Measurements from ENCODE around the gene AGBL5. TPM values are rescaled to one million over a fixed set of nuclear protein-coding genes. Genes with fewer than 3 reads are reported as not detected.

AGBL5 gene
- total RNA-seq, 1 donor: 17.5 TPM

DNA sequence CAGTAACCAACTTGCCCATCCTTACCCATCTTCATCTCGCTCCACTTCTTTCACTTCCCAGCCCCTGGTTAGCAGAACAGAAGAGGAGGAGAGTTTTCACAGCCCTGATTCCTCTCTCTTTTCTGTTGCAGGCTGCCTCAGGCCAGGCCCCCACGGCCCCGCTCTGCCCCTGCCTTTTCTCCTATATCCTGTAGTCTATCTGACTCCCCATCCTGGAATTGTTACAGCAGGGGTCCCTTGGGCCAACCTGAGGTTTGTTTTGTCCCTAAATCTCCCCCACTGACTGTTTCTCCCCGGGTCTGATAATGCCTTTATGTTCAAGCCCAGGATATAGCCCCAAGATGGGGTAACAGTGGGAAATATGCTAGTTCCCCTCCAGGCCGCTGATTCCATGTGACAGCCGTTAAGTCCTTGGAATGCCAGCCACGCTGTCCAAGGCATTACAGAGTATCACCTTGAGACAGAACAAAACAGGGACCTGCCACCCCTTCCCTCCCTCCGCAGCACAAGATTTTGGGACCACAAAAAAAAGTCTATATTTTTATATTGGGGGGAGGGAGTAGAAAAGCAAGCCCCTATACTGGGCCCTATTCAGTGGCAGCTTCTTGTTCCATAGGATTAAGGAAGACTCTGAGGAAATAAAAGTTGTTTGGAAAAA is 18.6 kb downstream of the AGBL5 start:
- no peak for DNase-seq (ENCODE audit: low read depth)
- TF ChIP-seq, protein P1, sequence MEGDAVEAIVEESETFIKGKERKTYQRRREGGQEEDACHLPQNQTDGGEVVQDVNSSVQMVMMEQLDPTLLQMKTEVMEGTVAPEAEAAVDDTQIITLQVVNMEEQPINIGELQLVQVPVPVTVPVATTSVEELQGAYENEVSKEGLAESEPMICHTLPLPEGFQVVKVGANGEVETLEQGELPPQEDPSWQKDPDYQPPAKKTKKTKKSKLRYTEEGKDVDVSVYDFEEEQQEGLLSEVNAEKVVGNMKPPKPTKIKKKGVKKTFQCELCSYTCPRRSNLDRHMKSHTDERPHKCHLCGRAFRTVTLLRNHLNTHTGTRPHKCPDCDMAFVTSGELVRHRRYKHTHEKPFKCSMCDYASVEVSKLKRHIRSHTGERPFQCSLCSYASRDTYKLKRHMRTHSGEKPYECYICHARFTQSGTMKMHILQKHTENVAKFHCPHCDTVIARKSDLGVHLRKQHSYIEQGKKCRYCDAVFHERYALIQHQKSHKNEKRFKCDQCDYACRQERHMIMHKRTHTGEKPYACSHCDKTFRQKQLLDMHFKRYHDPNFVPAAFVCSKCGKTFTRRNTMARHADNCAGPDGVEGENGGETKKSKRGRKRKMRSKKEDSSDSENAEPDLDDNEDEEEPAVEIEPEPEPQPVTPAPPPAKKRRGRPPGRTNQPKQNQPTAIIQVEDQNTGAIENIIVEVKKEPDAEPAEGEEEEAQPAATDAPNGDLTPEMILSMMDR (IDR thresholded peaks at IDR 0.05; ENCODE audit: insufficient read depth, low read length): no peak
- peak overlapping the region; percentile 98 for H3K4me3 ChIP-seq (ENCODE audit: low read depth, low read length)

GRCh38 chr2:27070653-27071276 is 19.3 kb downstream of the AGBL5 start:
- TF ChIP-seq, protein P1 (IDR thresholded peaks at IDR 0.05; ENCODE audit: insufficient read depth, low read length): no peak
- H3K4me3 ChIP-seq (ENCODE audit: low read depth, low read length): peak overlapping the region; percentile 98
- no peak for DNase-seq (ENCODE audit: low read depth)

- TF ChIP-seq, protein P1 (IDR thresholded peaks at IDR 0.05; ENCODE audit: insufficient read depth, low read length): no peak
- peak within 1 kb of the TSS; percentile 98 for H3K4me3 ChIP-seq (ENCODE audit: low read depth, low read length)
- DNase-seq (ENCODE audit: low read depth): peak; percentile 90
Measured at GRCh38 chr2:27071277-27071989, 20.0 kb downstream of the AGBL5 start, which contains the start of gene OST4. OST4 (minus strand) TSS chr2:27071654.

- peak overlapping the region; percentile 65 for H3K4me3 ChIP-seq (ENCODE audit: low read depth, low read length)
- TF ChIP-seq, protein P1 (IDR thresholded peaks at IDR 0.05; ENCODE audit: insufficient read depth, low read length): no peak
- peak; percentile 85 for DNase-seq (ENCODE audit: low read depth)
Measured at GRCh38 chr2:27071990-27072830, 20.7 kb downstream of the AGBL5 start.

- H3K4me3 ChIP-seq (ENCODE audit: low read depth, low read length): no peak overlapping the region
- TF ChIP-seq, protein P1 (IDR thresholded peaks at IDR 0.05; ENCODE audit: insufficient read depth, low read length): no peak
- DNase-seq (ENCODE audit: low read depth): peak; percentile 67
Measured at GRCh38 chr2:27072920-27073319, 21.5 kb downstream of the AGBL5 start.

GRCh38 chr2:27073782-27074181 is 22.3 kb downstream of the AGBL5 start:
- peak; percentile 45 for DNase-seq (ENCODE audit: low read depth)
- TF ChIP-seq, protein P1 (IDR thresholded peaks at IDR 0.05; ENCODE audit: insufficient read depth, low read length): no peak
- no peak overlapping the region for H3K4me3 ChIP-seq (ENCODE audit: low read depth, low read length)

Data from fibroblast of the aortic adventitia (primary cell).